GM18508 (cell line): ENCODE measurements around the gene AMHR2.

Experiments used
- ATAC-seq: cut with Tn5 transposase; IDR thresholded peaks from one replicate; pipeline ENCODE4 v1.9.1; 2021; ENCODE audit warnings: moderate number of reproducible peaks; ENCODE audit not compliant: insufficient read depth, unreplicated experiment

AMHR2 gene

DNA sequence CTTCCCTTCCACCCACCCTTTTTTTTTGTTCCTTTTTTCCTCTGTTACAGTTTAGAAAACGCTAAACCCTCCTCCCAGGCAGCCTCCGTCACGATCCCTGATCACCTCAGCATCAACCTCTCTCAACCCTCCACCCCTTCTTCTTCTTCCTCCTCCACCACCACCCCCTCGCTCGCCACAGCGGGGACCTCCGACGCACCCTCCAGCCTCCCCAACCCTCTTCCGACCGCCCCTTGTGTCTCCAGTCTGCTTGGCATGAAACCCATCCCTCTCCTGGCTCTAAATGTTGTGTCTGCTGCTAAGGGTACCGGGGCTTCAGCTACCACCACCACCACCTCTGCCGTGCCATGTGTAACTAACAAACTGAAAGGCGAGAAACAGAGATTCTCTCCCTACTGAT lies 51.2 kb downstream of the AMHR2 start:
- ATAC-seq, result no peak

DNA sequence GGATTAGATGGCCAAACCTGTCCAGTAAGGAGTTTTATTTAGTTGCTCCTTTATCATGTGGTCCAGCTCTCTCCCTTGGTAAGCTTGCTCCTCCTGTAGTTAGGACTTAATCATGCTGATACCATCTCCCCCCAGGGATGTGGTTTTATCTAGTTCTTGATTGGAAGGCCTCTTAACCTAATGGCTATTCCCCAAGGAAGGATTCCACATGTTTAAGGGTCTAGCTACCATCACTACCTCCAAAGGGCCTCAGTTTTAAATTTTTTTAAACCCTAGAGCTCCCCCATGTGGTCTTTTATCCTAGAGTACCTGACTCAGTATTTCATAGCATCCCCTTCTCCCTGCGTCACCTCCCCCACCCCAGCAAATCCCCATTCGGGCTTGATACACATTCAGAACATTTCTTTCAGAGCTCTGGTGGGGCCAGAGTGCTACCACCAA lies 53.1 kb downstream of the AMHR2 start:
- ATAC-seq, result no peak

DNA sequence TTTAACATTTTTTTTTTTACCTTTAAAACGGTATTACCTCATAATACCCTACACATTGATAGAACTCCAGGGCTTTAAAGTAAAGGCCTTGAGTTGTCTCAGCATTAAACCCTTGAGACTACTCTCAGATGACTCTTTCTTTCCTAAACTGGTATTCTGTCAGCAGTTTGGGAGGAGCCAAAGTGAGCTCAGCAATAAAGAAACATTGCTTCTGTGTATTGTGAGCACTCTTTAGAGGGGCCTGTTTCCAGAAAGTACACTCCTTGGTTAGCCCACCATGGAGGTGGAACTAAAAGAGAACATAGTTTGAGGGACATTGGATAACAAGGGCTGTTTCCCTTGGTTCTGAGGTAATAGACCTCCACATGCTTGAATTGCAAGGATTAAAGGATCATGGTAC lies 55.2 kb downstream of the AMHR2 start:
- ATAC-seq, result no peak

DNA sequence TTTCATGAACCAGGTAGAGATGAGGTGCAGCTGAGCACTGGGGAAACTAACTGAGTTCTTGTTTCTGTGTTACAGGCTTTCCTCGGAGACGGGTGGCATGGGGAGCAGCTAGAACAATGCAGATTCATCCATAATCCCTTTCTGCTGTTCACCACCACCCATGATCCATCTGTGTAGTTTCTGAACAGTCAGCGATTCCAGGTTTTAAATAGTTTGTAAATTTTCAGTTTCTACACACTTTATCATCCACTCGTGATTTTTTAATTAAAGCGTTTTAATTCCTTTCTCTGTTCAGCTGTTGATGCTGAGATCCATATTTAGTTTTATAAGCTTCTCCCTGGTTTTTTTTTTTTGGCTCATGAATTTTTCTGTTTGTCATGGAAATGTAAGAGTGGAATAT lies 55.7 kb downstream of the AMHR2 start:
- no peak for ATAC-seq

DNA sequence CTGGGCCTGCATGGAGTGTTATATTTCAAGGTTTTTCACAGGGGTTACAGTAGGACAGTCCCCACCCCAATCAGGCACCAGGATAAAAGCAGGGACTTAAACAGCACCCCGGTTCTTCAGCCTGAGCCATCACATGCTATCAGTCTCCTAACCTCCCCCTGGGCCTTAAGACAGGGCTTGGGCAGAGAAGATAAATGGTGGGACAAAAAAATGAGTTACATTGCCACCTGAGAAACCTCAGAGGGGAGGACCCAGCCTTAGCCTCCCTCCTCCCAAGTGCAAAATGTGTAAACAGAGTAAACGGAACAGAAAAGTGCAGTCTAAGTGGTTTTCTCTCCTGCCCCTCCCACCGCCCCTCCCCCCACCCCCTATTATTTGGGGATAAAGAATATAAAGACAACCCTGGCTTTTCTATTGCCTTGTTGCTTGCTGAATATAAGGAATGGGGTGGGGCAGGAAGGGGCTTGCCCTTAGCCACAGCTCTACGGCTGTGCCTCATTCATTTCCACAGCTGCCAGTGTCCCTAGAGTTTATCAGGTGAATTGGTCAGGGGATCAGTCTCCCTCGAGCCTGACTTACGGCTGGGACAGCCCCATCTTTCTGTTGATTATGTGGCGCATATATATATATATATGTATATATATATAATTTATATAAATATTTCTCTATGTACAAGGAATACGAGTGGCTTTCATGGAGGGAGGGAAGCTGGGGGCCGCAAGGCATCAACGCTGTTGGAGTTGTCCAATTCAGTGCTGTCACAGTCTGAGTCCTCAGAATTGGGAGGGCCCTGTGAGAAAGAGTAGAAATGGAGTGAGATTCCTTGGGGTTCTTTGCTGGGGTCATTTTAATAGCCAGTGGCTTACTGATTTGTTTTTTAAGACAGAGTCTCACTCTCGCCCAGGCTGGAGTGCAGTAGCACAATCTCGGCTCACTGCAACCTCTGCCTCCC lies 57.1 kb downstream of the AMHR2 start:
- no peak for ATAC-seq
